ENCODE results near the gene TCP11. TPM values are rescaled to one million over a fixed set of nuclear protein-coding genes. Genes with fewer than 3 reads are reported as not detected.

Gene TCP11
- total and polyA plus RNA-seq, 4 donors = 0.05 to 0.19 TPM; not detected in 2

DNA sequence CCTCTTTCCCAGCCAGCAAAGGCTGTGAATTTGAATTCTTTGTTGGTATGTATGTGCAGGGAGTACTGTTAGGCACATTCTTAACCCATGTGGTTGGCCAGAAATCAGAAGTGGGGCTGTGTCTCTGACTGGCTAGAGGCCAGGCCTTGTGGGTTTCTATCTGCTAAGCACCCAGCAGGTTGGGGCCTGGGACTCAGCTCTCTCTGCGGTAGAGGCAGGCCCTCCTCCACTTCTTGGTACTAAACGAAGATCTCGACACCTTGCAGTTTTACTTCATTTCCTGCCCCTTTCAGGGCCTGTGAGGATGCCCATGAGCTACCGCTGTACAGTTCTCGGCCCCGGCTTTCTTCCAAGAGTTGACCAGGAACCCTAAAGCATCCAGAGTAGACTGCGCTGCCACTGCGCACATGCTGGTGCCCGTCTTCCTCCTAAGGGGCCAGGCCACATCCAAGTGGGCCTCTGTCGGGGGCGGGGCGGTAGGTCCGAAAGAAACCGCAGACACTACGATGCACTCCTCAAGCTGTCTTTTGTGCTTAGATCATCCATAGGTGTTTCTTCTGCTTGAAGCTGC, 51.1 kb downstream of the TCP11 start:
- DNase-seq (ENCODE audit: low spot score) = no peak
- Histone ChIP-seq H3K4me1 (ENCODE audit: control insufficient read depth in 4 of 4, insufficient read depth in 4 of 4, low read length in 3 of 4) (peaks cover 6 to 31% (median 13%) of the 10 kb centered on the region in 4 donors), H3K27ac (ENCODE audit: low read depth in 1 of 2, low read length in 2 of 2) (no peak overlapping the region), H3K4me3 (ENCODE audit: low read depth in 1 of 3, low read length in 3 of 3) (no peak overlapping the region), H3K9ac (ENCODE audit: low read depth in 1 of 2, low read length in 2 of 2) (no peak overlapping the region), H3K27me3 (ENCODE audit: control insufficient read depth in 4 of 4, insufficient read depth in 4 of 4, low read length in 3 of 4) (no peaks in the 10 kb centered on the region), H3K9me3 (ENCODE audit: control insufficient read depth in 4 of 4, low read length in 3 of 4) (no peaks in the 10 kb centered on the region), H3K36me3 (ENCODE audit: control insufficient read depth in 4 of 4, insufficient read depth in 3 of 4, low read depth in 1 of 4, low read length in 3 of 4) (peaks cover 0 to 32% (median 10%) of the 10 kb centered on the region in 4 donors)
- 91% methylated on average over 15 of the region's 15 CpGs for WGBS
- TF ChIP-seq FOXA1 (IDR thresholded peaks at IDR 0.05) (no peak), RXRA (IDR thresholded peaks at IDR 0.05) (no peak), TAF1 (conservative IDR thresholded peaks at IDR 0.05) (no peak), RAD21 (IDR thresholded peaks at IDR 0.05) (no peak), HNF4G (IDR thresholded peaks at IDR 0.05) (no peak), NR2F2 (IDR thresholded peaks at IDR 0.05) (no peak), FOXA2 (IDR thresholded peaks at IDR 0.05) (no peak), JUND (IDR thresholded peaks at IDR 0.05) (no peak), HNF4A (conservative IDR thresholded peaks at IDR 0.05) (no peak), YY1 (IDR thresholded peaks at IDR 0.05) (no peak), GABPA (IDR thresholded peaks at IDR 0.05 in 1 of 2, conservative IDR thresholded peaks at IDR 0.05 in 1 of 2) (no peak), EGR1 (IDR thresholded peaks at IDR 0.05; ENCODE audit: low read depth in 2 of 2) (no peak), SP1 (IDR thresholded peaks at IDR 0.05) (no peak)
- TF ChIP-seq, protein P1, sequence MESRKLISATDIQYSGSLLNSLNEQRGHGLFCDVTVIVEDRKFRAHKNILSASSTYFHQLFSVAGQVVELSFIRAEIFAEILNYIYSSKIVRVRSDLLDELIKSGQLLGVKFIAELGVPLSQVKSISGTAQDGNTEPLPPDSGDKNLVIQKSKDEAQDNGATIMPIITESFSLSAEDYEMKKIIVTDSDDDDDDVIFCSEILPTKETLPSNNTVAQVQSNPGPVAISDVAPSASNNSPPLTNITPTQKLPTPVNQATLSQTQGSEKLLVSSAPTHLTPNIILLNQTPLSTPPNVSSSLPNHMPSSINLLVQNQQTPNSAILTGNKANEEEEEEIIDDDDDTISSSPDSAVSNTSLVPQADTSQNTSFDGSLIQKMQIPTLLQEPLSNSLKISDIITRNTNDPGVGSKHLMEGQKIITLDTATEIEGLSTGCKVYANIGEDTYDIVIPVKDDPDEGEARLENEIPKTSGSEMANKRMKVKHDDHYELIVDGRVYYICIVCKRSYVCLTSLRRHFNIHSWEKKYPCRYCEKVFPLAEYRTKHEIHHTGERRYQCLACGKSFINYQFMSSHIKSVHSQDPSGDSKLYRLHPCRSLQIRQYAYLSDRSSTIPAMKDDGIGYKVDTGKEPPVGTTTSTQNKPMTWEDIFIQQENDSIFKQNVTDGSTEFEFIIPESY (IDR thresholded peaks at IDR 0.05) = no peak
- TF ChIP-seq, protein P2, sequence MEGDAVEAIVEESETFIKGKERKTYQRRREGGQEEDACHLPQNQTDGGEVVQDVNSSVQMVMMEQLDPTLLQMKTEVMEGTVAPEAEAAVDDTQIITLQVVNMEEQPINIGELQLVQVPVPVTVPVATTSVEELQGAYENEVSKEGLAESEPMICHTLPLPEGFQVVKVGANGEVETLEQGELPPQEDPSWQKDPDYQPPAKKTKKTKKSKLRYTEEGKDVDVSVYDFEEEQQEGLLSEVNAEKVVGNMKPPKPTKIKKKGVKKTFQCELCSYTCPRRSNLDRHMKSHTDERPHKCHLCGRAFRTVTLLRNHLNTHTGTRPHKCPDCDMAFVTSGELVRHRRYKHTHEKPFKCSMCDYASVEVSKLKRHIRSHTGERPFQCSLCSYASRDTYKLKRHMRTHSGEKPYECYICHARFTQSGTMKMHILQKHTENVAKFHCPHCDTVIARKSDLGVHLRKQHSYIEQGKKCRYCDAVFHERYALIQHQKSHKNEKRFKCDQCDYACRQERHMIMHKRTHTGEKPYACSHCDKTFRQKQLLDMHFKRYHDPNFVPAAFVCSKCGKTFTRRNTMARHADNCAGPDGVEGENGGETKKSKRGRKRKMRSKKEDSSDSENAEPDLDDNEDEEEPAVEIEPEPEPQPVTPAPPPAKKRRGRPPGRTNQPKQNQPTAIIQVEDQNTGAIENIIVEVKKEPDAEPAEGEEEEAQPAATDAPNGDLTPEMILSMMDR (IDR thresholded peaks at IDR 0.05; ENCODE audit: low read depth, low read length, missing input control) = no peak
- TF ChIP-seq, protein P3, sequence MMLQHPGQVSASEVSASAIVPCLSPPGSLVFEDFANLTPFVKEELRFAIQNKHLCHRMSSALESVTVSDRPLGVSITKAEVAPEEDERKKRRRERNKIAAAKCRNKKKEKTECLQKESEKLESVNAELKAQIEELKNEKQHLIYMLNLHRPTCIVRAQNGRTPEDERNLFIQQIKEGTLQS (IDR thresholded peaks at IDR 0.05) = no peak
- TF ChIP-seq, protein P4, sequence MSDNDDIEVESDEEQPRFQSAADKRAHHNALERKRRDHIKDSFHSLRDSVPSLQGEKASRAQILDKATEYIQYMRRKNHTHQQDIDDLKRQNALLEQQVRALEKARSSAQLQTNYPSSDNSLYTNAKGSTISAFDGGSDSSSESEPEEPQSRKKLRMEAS (IDR thresholded peaks at IDR 0.05) = no peak
- TF ChIP-seq, protein P5, sequence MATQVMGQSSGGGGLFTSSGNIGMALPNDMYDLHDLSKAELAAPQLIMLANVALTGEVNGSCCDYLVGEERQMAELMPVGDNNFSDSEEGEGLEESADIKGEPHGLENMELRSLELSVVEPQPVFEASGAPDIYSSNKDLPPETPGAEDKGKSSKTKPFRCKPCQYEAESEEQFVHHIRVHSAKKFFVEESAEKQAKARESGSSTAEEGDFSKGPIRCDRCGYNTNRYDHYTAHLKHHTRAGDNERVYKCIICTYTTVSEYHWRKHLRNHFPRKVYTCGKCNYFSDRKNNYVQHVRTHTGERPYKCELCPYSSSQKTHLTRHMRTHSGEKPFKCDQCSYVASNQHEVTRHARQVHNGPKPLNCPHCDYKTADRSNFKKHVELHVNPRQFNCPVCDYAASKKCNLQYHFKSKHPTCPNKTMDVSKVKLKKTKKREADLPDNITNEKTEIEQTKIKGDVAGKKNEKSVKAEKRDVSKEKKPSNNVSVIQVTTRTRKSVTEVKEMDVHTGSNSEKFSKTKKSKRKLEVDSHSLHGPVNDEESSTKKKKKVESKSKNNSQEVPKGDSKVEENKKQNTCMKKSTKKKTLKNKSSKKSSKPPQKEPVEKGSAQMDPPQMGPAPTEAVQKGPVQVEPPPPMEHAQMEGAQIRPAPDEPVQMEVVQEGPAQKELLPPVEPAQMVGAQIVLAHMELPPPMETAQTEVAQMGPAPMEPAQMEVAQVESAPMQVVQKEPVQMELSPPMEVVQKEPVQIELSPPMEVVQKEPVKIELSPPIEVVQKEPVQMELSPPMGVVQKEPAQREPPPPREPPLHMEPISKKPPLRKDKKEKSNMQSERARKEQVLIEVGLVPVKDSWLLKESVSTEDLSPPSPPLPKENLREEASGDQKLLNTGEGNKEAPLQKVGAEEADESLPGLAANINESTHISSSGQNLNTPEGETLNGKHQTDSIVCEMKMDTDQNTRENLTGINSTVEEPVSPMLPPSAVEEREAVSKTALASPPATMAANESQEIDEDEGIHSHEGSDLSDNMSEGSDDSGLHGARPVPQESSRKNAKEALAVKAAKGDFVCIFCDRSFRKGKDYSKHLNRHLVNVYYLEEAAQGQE (IDR thresholded peaks at IDR 0.05) = no peak
